GM03348 (cell line): ENCODE data around the gene KRCC1.
"Not testable (repeated sequence)": the region's sequence is repeated elsewhere in the genome, so short reads cannot be mapped to it uniquely, and the experiment has no call there.

Source experiments
- DNase-seq: peaks from one replicate; pipeline ENCODE4 v3.0.0; 2012; ENCODE audit warnings: low spot score

KRCC1 gene

DNA sequence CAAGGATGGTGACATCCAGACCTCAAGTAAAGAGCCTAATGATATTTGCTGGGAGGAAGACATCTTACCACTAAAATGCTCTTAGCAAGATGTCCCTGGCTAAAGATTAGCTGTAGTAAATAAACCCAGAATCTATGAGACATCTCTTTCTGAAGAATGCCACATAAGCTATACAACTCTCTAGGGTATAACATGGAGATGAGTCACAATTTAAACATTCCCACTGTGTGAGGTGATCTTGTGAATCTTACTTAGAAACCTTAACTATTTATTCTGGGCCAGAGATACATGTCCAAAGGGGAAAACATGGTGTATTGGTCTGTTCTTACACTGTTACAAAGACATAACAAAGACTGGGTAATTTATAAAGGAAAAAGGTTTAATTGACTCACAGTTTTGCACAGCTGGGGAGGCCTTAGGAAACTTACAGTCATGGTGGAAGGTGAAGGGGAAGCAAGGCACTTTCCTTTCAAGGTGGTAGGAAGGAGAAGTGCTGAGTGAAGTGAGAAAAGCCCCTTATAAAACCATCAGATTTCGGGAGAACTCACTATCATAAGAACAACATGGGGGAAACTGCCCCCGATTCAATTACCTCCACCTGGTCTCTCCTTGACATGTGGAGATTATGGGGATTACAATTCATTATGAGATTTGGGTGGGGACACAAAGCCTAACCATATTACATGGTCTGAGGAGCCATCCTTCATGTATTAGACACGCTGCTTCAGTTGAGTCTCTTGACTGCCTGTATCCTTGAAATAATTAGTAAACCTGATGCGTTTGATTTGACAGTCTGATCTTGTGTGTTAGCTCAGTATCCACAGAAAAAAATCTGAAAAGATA is 17.1 kb downstream of the KRCC1 start:
- peak; percentile 69 for DNase-seq

DNA sequence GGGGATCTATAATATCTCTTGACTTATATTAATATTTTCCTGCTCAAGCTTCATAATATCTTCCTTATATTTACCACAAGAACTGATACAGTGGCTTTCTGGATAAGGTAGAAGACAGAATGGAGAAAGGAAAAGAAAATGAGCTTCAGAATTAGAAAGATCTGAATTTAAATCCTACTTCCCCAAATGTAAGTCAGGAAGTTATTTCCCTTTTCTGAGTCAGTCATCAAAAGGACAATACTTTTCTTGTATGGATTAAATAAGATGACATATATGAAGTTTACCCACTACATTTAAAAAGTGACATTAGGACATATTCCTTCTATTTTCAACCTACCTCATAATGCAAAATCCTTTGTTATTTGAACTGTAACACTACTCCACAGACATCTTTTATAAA is 19.0 kb downstream of the KRCC1 start:
- no peak for DNase-seq

- DNase-seq: no peak
These were observed 19.4 kb downstream of the KRCC1 start for GRCh38 chr2:88036182-88036581.

- no peak for DNase-seq
These were observed 23.4 kb downstream of the KRCC1 start for GRCh38 chr2:88032070-88032702.

DNA sequence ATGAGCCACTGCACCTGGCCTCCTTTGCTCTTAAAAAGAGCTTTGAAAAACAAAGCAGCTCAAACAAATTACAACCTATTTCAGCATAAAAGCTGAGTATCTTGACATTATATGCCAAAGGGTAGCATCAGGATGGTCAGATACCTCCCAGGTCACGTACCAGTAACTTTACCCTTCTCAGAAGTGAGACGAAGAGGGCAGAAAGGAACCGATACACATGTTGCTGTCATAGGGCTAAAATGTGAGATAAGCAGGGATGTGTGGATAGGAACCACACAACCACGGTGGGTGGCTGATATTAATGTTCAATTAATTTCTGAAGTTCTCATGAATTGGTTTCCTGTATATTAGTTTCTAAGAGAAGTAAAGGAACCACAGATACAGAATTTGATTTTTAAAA is 26.7 kb downstream of the KRCC1 start:
- no peak for DNase-seq

GRCh38 chr2:88027697-88028389 is 27.7 kb downstream of the KRCC1 start:
- DNase-seq: no peak

DNA sequence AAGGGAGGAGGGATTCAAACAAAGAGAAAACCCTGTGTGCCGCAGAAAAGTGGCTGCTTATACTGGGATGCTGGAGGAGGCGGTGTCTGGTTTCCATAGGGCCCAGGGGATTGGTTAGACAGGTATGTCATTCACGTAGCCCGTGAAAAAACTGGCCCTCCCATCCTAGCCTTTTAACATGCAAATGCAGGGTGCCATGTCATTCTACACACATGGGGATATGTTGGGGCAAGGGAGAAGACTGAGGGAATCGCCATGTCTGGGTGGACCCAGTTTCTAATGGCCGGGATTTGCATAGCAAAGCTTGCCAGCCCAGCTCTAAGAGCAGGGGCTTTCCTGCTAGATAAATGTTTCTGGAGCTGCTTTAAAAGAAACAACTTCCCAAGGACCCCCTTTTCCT is 31.1 kb downstream of the KRCC1 start:
- no peak for DNase-seq

DNA sequence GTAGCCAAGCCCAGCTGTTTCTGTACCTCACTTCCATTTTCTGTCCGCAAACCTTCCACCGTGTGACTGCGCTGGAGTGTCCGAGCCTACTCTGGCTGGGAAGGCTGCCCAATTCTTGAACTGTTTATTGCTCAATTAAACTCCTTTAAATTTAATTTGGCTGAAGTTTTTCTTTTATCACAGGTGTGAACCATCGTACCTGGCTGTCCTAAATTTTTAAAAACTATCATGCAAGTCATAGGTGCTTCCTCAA is 33.0 kb downstream of the KRCC1 start:
- no peak for DNase-seq

GRCh38 chr2:88019985-88020384 is 35.6 kb downstream of the KRCC1 start:
- no peak for DNase-seq

DNA sequence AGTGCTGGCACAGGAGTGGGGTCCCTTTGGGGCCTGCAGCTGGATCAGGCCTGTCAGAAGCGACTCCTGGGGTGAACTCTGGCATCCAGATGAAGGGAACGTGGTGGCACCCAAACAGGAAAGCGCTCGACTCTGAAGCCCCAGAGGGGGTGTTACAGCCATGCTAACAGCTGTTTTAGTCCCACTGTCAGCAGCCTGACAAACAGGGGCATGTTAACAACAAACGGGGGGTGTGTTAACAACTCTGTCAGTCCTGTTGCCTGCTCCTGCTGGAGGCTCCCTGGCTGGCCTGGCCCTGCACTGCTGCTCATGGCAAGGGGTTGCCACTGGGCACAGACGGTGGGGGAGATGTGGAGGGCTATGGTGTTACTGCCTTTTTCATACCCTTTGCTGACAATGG is 36.7 kb downstream of the KRCC1 start:
- no peak for DNase-seq

DNA sequence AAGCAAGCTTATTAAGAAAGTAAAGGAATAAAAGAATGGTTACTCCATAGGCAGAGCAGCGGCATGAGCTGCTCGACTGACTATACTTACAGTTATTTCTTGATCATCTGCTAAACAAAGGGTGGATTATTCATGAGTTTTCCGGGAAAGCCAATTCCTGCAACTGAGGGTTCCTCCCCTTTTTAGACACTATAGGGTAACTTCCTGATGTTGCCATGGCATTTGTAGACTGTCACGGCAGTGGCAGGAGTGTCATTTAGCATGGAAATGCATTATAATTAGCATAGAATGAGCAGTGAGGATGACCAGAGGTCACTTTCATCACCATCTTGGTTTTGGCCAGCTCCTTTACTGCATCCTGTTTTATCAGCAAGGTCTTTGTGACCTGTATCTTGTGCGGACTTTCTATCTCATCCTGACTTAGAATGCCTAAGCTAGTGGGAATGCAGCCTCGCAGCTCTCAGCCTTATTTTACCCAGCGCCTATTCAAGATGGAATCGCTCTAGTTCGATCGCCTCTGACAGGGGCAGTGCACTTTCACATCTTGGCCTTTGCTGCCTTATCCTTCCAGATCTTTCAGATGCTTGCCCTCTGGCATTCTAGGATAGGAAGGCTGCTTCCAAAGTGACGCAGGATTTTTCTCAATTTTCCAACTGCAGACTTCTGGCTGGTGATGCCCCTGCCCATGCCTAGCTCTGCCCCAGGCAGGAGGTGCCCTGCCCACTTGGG is 37.3 kb downstream of the KRCC1 start:
- DNase-seq: not testable (repeated sequence)

- DNase-seq: not testable (repeated sequence)
These were observed 37.9 kb downstream of the KRCC1 start for GRCh38 chr2:88017780-88018038.

DNA sequence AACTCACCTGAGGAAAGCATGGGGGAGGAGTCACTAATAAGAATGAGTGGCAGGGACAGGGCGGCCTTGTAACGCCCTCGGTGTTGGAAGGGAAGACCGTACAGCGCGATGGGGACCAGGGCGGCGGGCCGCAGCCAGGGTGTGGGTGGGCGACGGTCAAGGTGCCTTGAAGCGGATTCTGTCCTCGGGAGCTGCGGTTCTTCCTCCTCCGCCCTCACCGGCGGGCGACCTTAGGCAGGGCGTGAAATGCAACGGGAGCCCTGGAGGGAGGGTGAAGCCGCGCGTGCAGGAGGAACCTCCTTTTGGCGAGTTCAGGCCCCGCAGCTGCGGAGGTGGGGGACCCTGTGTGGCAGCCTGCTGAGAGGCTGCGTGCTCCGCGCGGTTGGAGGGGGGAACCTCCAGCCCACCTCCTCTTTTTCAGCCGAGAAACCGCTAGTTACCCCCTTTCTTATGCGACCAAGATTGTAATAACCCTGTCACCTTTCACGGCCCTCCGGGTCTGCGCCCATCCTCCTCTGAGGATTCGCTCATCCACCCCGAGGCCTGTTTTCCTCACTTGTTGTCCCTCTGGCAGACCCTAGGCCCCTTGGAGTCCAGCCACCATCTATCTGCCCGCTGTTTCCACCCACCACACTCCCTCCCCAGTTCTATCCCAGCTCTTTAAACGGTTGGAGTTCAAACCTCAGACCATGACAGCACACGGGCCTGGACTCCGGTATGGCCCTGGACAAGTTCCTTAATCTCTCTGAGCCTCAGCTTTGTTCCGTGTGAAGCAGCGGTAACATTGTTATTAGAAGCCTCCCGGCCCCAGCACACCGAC is 38.4 kb downstream of the KRCC1 start:
- DNase-seq: no peak

DNA sequence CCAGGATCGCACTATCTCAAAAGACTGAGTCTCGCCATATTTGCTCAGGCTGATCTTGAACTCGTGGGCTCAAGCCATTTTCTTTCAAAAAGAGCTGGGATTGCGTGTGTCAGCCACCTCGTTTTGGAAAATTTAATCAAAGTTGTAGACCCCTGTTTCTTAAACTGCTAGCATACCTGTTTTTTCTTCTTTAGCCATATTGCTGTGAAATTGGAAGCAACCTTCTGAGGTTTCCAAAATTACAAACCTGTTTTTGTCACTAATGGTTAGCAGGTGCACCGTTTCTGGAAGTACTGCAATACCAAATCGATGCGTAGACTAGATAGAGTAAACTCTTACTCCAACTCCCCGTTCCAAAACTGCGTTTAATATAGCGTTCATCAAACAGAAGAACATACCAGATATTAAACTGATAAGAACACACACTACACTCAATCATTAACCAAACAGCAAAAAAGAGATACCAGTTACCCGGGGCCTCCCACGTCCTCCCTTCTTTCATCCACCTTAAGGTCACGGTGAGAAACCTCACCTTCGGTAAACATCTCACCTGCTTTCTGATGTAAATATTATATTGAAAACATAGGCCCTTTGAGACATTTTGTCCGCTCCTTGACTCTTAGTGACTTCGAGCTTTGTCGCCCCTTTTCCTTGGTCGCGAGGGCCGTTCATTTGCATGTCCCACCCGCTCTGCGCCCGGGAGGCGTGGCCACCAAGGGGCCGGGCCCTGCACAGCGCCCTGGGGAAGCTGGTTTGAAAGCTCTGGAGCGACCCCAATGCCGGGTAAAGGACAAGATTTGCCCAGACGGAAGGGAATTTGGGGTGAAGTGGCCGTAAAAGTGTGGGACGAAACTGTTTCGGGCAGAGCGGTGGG is 39.3 kb downstream of the KRCC1 start, which contains the start of gene RNU2-63P:
RNU2-63P (minus strand) TSS at position 462 of the 874 bp plus-strand sequence.
- peak; percentile 69 for DNase-seq

DNA sequence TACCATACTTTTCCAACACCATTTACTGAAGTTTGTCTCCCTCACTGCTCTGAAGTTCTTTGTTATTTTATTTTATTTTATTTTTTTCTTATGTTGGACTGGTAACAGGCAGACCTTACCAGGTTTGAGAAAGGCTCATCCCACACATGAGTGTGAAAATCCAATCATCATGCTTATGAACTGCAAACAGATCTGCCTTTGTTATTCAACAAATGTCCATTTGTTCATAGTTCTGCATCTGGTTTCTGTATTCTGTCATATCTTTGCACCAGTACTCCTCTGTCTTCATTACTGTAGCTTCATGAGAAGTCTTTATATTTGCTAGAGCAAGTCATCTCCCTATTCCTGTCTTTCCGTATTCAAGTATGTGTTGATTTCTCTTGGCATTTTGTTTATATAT is 44.6 kb downstream of the KRCC1 start:
- DNase-seq: no peak

- DNase-seq: no peak
These were observed 45.4 kb downstream of the KRCC1 start for GRCh38 chr2:88010136-88010535.

- no peak for DNase-seq
These were observed 48.6 kb downstream of the KRCC1 start for GRCh38 chr2:88006912-88007439.

- DNase-seq: no peak
These were observed 49.8 kb downstream of the KRCC1 start for GRCh38 chr2:88005776-88006175.

- DNase-seq: no peak
These were observed 52.4 kb downstream of the KRCC1 start for GRCh38 chr2:88003074-88003755.

DNA sequence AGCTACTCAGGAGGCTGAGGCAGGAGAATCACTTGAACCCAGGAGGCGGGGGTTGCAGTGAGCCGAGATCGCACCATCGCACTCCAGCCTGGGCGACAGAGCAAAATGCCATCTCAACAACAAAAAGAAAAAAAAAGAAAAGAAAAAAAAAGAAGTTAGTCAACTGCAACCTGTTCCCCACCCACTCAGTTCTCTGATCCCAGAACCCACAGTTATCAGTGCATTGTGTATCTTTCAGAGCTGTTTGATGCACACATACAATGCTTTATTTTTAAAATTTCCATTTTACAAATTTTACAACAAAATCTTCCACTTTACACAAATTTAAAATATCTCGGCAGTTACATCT is 53.2 kb downstream of the KRCC1 start:
- no peak for DNase-seq
